SU-DHL-6 (cell line): Measurements from ENCODE around the gene CDH23.

ENCODE experiments used
- H2AFZ ChIP-seq: fragments of 200-600 bp; sonication (generic); 2 replicates; pipeline ENCODE4 v1.6.1; 2014; ENCODE audit warnings: low read depth, mild to moderate bottlenecking, moderate library complexity, mixed read lengths, antibody characterized with exemption, low read length; ENCODE audit not compliant: severe bottlenecking
- H3F3A ChIP-seq: fragments of 200-600 bp; shearing (Covaris generic); 2 replicates; pipeline ENCODE4 v1.6.0; 2016; ENCODE audit warnings: antibody characterized with exemption, mild to moderate bottlenecking; ENCODE audit not compliant: insufficient read depth
- H3K27ac ChIP-seq: fragments of 200-600 bp; sonication (generic); 2 replicates; pipeline ENCODE4 v1.5.1; 2016; ENCODE audit warnings: low read depth, mild to moderate bottlenecking, low read length, moderate library complexity, mixed read lengths
- H3K27me3 ChIP-seq: fragments of 200-600 bp; sonication (generic), shearing (Covaris generic); 2 replicates; pipeline ENCODE4 v1.6.0; 2014; ENCODE audit warnings: mild to moderate bottlenecking, low read length
- H3K36me3 ChIP-seq: fragments of 200-600 bp; sonication (generic); 2 replicates; pipeline ENCODE4 v1.6.1; 2014; ENCODE audit warnings: mild to moderate bottlenecking, low read length, mixed read lengths
- H3K4me2 ChIP-seq: fragments of 300-600, 200-600 bp; shearing (Covaris generic), sonication (generic); 2 replicates; pipeline ENCODE4 v1.6.0; 2014; ENCODE audit warnings: low read length, low read depth, mild to moderate bottlenecking; ENCODE audit not compliant: poor library complexity, severe bottlenecking
- H3K4me3 ChIP-seq: fragments of 200-600 bp; sonication (generic); 2 replicates; pipeline ENCODE4 v1.5.1; 2014; ENCODE audit warnings: antibody characterized with exemption, low read length, mild to moderate bottlenecking, mixed read lengths; ENCODE audit not compliant: insufficient read depth, poor library complexity, severe bottlenecking
- H3K79me2 ChIP-seq: fragments of 200-600 bp; sonication (generic); 2 replicates; pipeline ENCODE4 v1.6.1; 2014; ENCODE audit warnings: mild to moderate bottlenecking, low read length, moderate library complexity; ENCODE audit not compliant: insufficient read depth
- H3K9ac ChIP-seq: fragments of 200-600 bp; sonication (generic); 2 replicates; pipeline ENCODE4 v1.7.0; 2014; ENCODE audit warnings: mild to moderate bottlenecking, low read length
- H3K9me2 ChIP-seq: fragments of 200-600 bp; sonication (generic); replicated peaks from 2 replicates; pipeline ENCODE4 v1.6.1; 2014; ENCODE audit warnings: low read length; ENCODE audit not compliant: insufficient read depth
- H3K9me3 ChIP-seq: fragments of 200-600 bp; sonication (generic); 2 replicates; pipeline ENCODE4 v1.6.1; 2014; ENCODE audit warnings: low read length, mixed read lengths; ENCODE audit not compliant: insufficient read depth
- H4K20me1 ChIP-seq: fragments of 200-600 bp; sonication (generic); 2 replicates; pipeline ENCODE4 v1.6.1; 2014; ENCODE audit warnings: low read depth, mild to moderate bottlenecking, antibody characterized with exemption, low read length, moderate library complexity, mixed read lengths
- CTCF ChIP-seq: fragments of 200-600 bp; sonication (generic); IDR thresholded peaks from one replicate; pipeline ENCODE4 v1.5.1; 2017; ENCODE audit warnings: antibody characterized with exemption, mild to moderate bottlenecking, low read length, moderate library complexity; ENCODE audit not compliant: insufficient read depth, poor library complexity, severe bottlenecking
- EZH2phosphoT487 ChIP-seq: fragments of 200-600 bp; sonication (generic), shearing (Covaris generic); conservative IDR thresholded peaks from 2 replicates; pipeline ENCODE4 v1.6.1; 2018; ENCODE audit warnings: mild to moderate bottlenecking, antibody characterized with exemption, low read length, moderate library complexity, mixed read lengths

CDH23 gene

GRCh38 chr10:71480662-71481061 lies 83.9 kb downstream of the CDH23 start:
- TF ChIP-seq CTCF (no peak), EZH2phosphoT487 (no peak)
- H3K27me3 ChIP-seq: no peaks in the 10 kb centered on the region
- no peaks in the 10 kb centered on the region for H3K36me3 ChIP-seq
- H3K4me2 ChIP-seq: no peak overlapping the region
- no peak overlapping the region for H3K4me3 ChIP-seq
- no peak overlapping the region for H2AFZ ChIP-seq
- no peak overlapping the region for H3K27ac ChIP-seq
- no peaks in the 10 kb centered on the region for H3F3A ChIP-seq
- no peak overlapping the region for H3K9ac ChIP-seq
- no peaks in the 10 kb centered on the region for H3K9me3 ChIP-seq
- no peaks in the 10 kb centered on the region for H3K79me2 ChIP-seq
- H4K20me1 ChIP-seq: no peaks in the 10 kb centered on the region
- H3K9me2 ChIP-seq: no peaks in the 10 kb centered on the region

DNA sequence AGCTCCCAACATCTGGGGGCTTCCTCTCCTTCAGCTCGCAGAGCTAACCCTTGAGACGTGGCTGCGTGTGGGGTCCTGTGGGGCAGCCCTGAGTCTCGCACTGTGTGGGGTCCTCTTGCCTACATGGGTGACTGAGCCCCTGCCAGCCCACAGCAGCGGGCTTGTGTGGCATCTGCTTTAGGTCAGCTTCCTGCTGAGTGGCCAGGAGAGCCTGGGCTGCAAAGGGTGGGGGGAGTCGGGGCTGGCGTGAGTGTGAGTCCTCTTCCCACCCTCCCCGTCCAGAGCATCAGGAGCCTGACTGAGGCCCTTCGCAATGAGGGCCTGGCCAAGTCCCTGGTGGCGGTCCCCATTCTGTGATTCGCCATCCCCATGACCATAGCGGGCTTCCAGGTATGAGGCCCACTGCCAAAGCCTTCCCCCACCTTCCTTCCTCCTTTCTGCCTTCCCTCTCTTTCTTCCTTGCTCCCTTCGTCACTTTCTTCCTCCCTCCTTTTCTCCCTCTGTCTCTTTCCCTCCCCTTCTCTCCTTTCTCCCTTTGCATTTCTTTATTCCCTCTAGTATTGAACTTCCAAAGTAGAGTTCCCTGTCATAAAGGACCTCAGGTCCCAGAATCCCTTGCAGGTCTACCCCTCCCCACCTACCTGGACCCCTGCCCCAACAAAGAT lies 85.2 kb downstream of the CDH23 start:
- Histone ChIP-seq H3K9ac (no peak overlapping the region), H3K4me3 (no peak overlapping the region), H2AFZ (no peak overlapping the region), H3K27me3 (no peaks in the 10 kb centered on the region), H3K36me3 (no peaks in the 10 kb centered on the region), H3K79me2 (no peaks in the 10 kb centered on the region), H3F3A (no peaks in the 10 kb centered on the region), H3K27ac (no peak overlapping the region), H3K9me2 (no peaks in the 10 kb centered on the region), H4K20me1 (no peaks in the 10 kb centered on the region), H3K4me2 (no peak overlapping the region), H3K9me3 (no peaks in the 10 kb centered on the region)
- TF ChIP-seq EZH2phosphoT487: no peak
- no peak for TF ChIP-seq CTCF

DNA sequence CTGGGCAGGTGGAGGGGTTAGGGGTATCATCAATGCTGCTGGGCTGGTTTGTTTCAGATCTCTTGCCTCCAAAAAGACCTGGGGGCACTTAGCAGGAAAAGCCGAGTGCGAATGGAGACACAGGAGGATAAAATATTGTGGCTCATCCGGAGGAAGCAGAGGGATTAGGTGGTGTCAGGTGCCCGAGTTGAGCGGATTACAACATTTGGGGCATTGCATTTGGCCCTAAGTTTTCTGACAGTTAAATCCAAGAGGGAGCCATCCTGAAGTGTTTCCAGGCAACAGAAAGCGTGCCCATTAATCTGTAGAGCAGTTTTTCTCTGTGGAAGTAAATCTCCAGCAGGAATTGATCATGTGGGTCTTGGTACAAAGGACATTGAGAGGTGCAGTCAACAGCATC lies 85.9 kb downstream of the CDH23 start:
- H3K9me2 ChIP-seq: no peaks in the 10 kb centered on the region
- H4K20me1 ChIP-seq: no peaks in the 10 kb centered on the region
- no peaks in the 10 kb centered on the region for H3K36me3 ChIP-seq
- TF ChIP-seq CTCF (no peak), EZH2phosphoT487 (no peak)
- no peaks in the 10 kb centered on the region for H3K27me3 ChIP-seq
- no peak overlapping the region for H2AFZ ChIP-seq
- H3K4me2 ChIP-seq: no peak overlapping the region
- no peak overlapping the region for H3K4me3 ChIP-seq
- no peaks in the 10 kb centered on the region for H3K9me3 ChIP-seq
- no peaks in the 10 kb centered on the region for H3K79me2 ChIP-seq
- no peaks in the 10 kb centered on the region for H3F3A ChIP-seq
- no peak overlapping the region for H3K27ac ChIP-seq
- H3K9ac ChIP-seq: no peak overlapping the region
